IMR-90 (cell line): Measurements from ENCODE around the gene NOTO. TPM values are rescaled to one million over a fixed set of nuclear protein-coding genes. Genes with fewer than 3 reads are reported as not detected.

ENCODE experiments used
- ATAC-seq: fragments of 200-7000 bp; cut with Tn5 transposase; 2 replicates; pipeline ENCODE4 v1.9.1; 2020; ENCODE audit warnings: low read depth, mild to moderate bottlenecking, moderate library complexity
- BruUV-seq: library from RNA; stranded (reverse); fragments of 400-500 nt; replicated peaks from 2 replicates; lab custom pipeline; 2021; lab: Mats Ljungman, UMichigan
- CTCF ChIA-PET: fragments of 300-600 bp; formaldehyde crosslinking; extraction: SDS; loops from one replicate; lab custom pipeline; 2021; ENCODE audit warnings: antibody characterized with exemption; lab: Yijun Ruan, JAX
- POLR2A ChIA-PET: fragments of 300-600 bp; sonication (Branson Sonifier 250); formaldehyde crosslinking; loops from one replicate; lab custom pipeline; 2022; ENCODE audit warnings: antibody characterized with exemption; ENCODE audit not compliant: unreplicated experiment; lab: Charles Lee
- DNase-seq: peaks from one replicate; pipeline ENCODE4 v3.0.0; 2013
- H2AFZ ChIP-seq: replicated peaks from 2 replicates; pipeline ENCODE3; 2013; ENCODE audit warnings: low read length, mild to moderate bottlenecking; ENCODE audit not compliant: poor library complexity
- H2AK5ac ChIP-seq: 2 replicates; pipeline ENCODE4 v1.6.1; 2013; ENCODE audit warnings: low read depth, low read length, inconsistent platforms
- H2AK9ac ChIP-seq: replicated peaks from 2 replicates; pipeline ENCODE3; 2013; ENCODE audit warnings: mild to moderate bottlenecking, low read depth, low read length, moderate library complexity; ENCODE audit not compliant: poor library complexity
- H2BK120ac ChIP-seq: 2 replicates; pipeline ENCODE4 v1.6.1; 2013; ENCODE audit warnings: low read depth, low read length, inconsistent platforms
- H2BK15ac ChIP-seq: 3 replicates; pipeline ENCODE4 v1.6.1; 2013; ENCODE audit warnings: low read depth, low read length, inconsistent platforms
- H2BK20ac ChIP-seq: 2 replicates; pipeline ENCODE4 v1.6.1; 2013; ENCODE audit warnings: low read depth, mild to moderate bottlenecking, inconsistent platforms, low read length, moderate library complexity
- H2BK5ac ChIP-seq: 2 replicates; pipeline ENCODE4 v1.6.1; 2013; ENCODE audit warnings: mild to moderate bottlenecking, low read depth, low read length, inconsistent platforms; ENCODE audit not compliant: poor library complexity, severe bottlenecking
- H3K14ac ChIP-seq: replicated peaks from 2 replicates; pipeline ENCODE4 v1.6.1; 2013; ENCODE audit warnings: low read depth, low read length, inconsistent platforms
- H3K18ac ChIP-seq: 2 replicates; pipeline ENCODE4 v1.6.1; 2013; ENCODE audit warnings: low read depth, low read length, control low read depth
- H3K23ac ChIP-seq: 2 replicates; pipeline ENCODE4 v1.6.1; 2013; ENCODE audit warnings: low read depth, low read length, inconsistent platforms
- H3K27ac ChIP-seq: 2 replicates; pipeline ENCODE4 v1.5.1; 2013; ENCODE audit warnings: mild to moderate bottlenecking, control low read depth, low read length; ENCODE audit not compliant: insufficient read depth
- H3K27me3 ChIP-seq: 2 replicates; pipeline ENCODE4 v1.6.1; 2013; ENCODE audit warnings: low read length; ENCODE audit not compliant: control insufficient read depth, insufficient read depth
- H3K36me3 ChIP-seq: 2 replicates; pipeline ENCODE4 v1.6.1; 2013; ENCODE audit warnings: low read length, mixed read lengths; ENCODE audit not compliant: control insufficient read depth, insufficient read depth
- H3K4ac ChIP-seq: 2 replicates; pipeline ENCODE4 v1.6.1; 2013; ENCODE audit warnings: low read depth, low read length, inconsistent platforms
- H3K4me1 ChIP-seq: 2 replicates; pipeline ENCODE4 v1.6.1; 2013; ENCODE audit warnings: low read length, mixed read lengths; ENCODE audit not compliant: control insufficient read depth, insufficient read depth
- H3K4me2 ChIP-seq: 2 replicates; pipeline ENCODE4 v1.6.1; 2013; ENCODE audit warnings: low read depth, mild to moderate bottlenecking, control low read depth, low read length, moderate library complexity
- H3K4me3 ChIP-seq: 2 replicates; pipeline ENCODE4 v1.5.1; 2013; ENCODE audit warnings: low read depth, mild to moderate bottlenecking, control low read depth, low read length, moderate library complexity; ENCODE audit not compliant: insufficient read depth
- H3K56ac ChIP-seq: 2 replicates; pipeline ENCODE4 v1.6.1; 2013; ENCODE audit warnings: low read length, inconsistent platforms; ENCODE audit not compliant: insufficient read depth; ENCODE audit errors: extremely low read depth
- H3K79me1 ChIP-seq, 2 experiments: 2 replicates each; pipeline ENCODE4 v1.6.1; 2013; ENCODE audit warnings: low read length in 2 of 2, inconsistent platforms in 1 of 2, low read depth in 1 of 2
- H3K9ac ChIP-seq: 2 replicates; pipeline ENCODE4 v1.6.1; 2013; ENCODE audit warnings: low read depth, low read length, control low read depth
- H3K9me1 ChIP-seq: 2 replicates; pipeline ENCODE4 v1.6.1; 2013; ENCODE audit warnings: low read length, inconsistent platforms; ENCODE audit not compliant: insufficient read depth
- H3K9me3 ChIP-seq: 2 replicates; pipeline ENCODE4 v1.6.1; 2013; ENCODE audit warnings: low read length; ENCODE audit not compliant: control insufficient read depth, insufficient read depth
- H4K20me1 ChIP-seq: 2 replicates; pipeline ENCODE4 v1.6.1; 2013; ENCODE audit warnings: low read length, inconsistent platforms; ENCODE audit not compliant: insufficient read depth
- H4K5ac ChIP-seq: 2 replicates; pipeline ENCODE4 v1.6.1; 2013; ENCODE audit warnings: mild to moderate bottlenecking, low read depth, low read length, control low read depth
- H4K8ac ChIP-seq, 2 experiments: 2 replicates each; pipeline ENCODE4 v1.6.1; 2013; ENCODE audit warnings: low read depth in 2 of 2, low read length in 2 of 2, control low read depth in 1 of 2, inconsistent platforms in 1 of 2
- H4K91ac ChIP-seq: 2 replicates; pipeline ENCODE4 v1.6.1; 2013; ENCODE audit warnings: low read depth, low read length, inconsistent platforms; ENCODE audit not compliant: insufficient read depth
- FOS ChIP-seq: fragments of 150-350 bp; IDR thresholded peaks from 2 replicates; pipeline ENCODE4 v1.6.1; 2016; ENCODE audit warnings: low read depth, low read length
- MAZ ChIP-seq: IDR thresholded peaks from 2 replicates; pipeline ENCODE4 v1.6.1; 2012; ENCODE audit warnings: low read depth, mild to moderate bottlenecking, low read length, improper control_type of control experiment, moderate library complexity, borderline replicate concordance
- RAD21 ChIP-seq: IDR thresholded peaks from 2 replicates; pipeline ENCODE4 v1.6.1; 2012; ENCODE audit warnings: low read length, improper control_type of control experiment
- RCOR1 ChIP-seq: IDR thresholded peaks from 2 replicates; pipeline ENCODE4 v1.6.1; 2012; ENCODE audit warnings: mild to moderate bottlenecking, low read length, improper control_type of control experiment; ENCODE audit not compliant: insufficient replicate concordance
- SMC3 ChIP-seq: fragments of 150-350 bp; IDR thresholded peaks from 2 replicates; pipeline ENCODE4 v1.6.1; 2016; ENCODE audit warnings: low read depth, mild to moderate bottlenecking, antibody characterized with exemption, low read length, moderate library complexity
- USF2 ChIP-seq: fragments of 150-350 bp; IDR thresholded peaks from 2 replicates; pipeline ENCODE4 v1.6.1; 2017; ENCODE audit warnings: mild to moderate bottlenecking, antibody characterized with exemption, low read length, low read depth
- WGBS, 2 experiments: methylation state at CpG; one replicate each; pipeline versions ENCODE4 v1.1.5 to v1.1.7; 2013; ENCODE audit warnings: missing lambda C conversion rate in 2 of 2; ENCODE audit not compliant: insufficient read length in 1 of 2; ENCODE audit errors: extremely low coverage in 2 of 2; 5-methylcytosine and 5-hydroxymethylcytosine counted together
- dilution Hi-C: fragments of 300-500 bp; cut with HindIII; formaldehyde crosslinking; loops from one replicate; pipeline ENCODE4 v1.14.3; 2018; ENCODE audit warnings: low sequenced_read_pairs; ENCODE audit not compliant: unreplicated experiment
- in situ Hi-C: fragments of 300-500 bp; cut with MboI; formaldehyde crosslinking; loops from 3 replicates; pipeline ENCODE4 v1.14.3; 2019; ENCODE audit warnings: low sequenced_read_pairs, inconsistent platforms, mixed read lengths
- intact Hi-C: fragments of 100-400 bp; cut with micrococcal nuclease; formaldehyde crosslinking; loops from 2 replicates; pipeline ENCODE4 v1.10.0; 2022
- polyA plus RNA-seq, 3 experiments: library from polyadenylated mRNA; depleted of rRNA; stranded (reverse); fragments of >200 nt; gene quantifications; 2 replicates each; pipeline ENCODE4 v1.2.3, GENCODE V29; 2012; ENCODE audit warnings: low replicate concordance in 1 of 3
- total RNA-seq: library from RNA; depleted of rRNA; stranded (reverse); fragments of >200 nt; gene quantifications from 2 replicates; pipeline ENCODE4 v1.2.3, GENCODE V29; 2012
- TF ChIP-seq, protein P1 (sequence below): fragments of 150-350 bp; IDR thresholded peaks from 2 replicates; pipeline ENCODE4 v1.6.1; 2016; ENCODE audit warnings: low read depth, mild to moderate bottlenecking, low read length, moderate library complexity, borderline replicate concordance

The NOTO gene
- total and polyA plus RNA-seq, 2 of the 4 experiments (the other 2 are of a cell fraction) = not detected

- no peak overlapping the region for H3K4me3 ChIP-seq
- H3K56ac ChIP-seq = no peak overlapping the region
- dilution Hi-C loops = no loop called here
- H3K27ac ChIP-seq = no peak overlapping the region
- ChIA-PET POLR2A (no interaction called here), CTCF (no interaction called here)
- no peak overlapping the region for H2AK9ac ChIP-seq
- no peak overlapping the region for H4K8ac ChIP-seq
- no TSS peak for BruUV-seq
- no peak overlapping the region for H2BK15ac ChIP-seq
- H3K36me3 ChIP-seq = no peaks in the 10 kb centered on the region
- H2BK5ac ChIP-seq = no peak overlapping the region
- no peak overlapping the region for H4K91ac ChIP-seq
- H4K20me1 ChIP-seq = no peaks in the 10 kb centered on the region
- no peak overlapping the region for H2BK120ac ChIP-seq
- no peak overlapping the region for H4K5ac ChIP-seq
- H3K23ac ChIP-seq = no peak overlapping the region
- in situ Hi-C loops = no loop called here
- no peak overlapping the region for H3K9ac ChIP-seq
- H3K14ac ChIP-seq = no peak overlapping the region
- ATAC-seq (no peak), DNase-seq (no peak)
- no peak for TF ChIP-seq RCOR1
- no peak for TF ChIP-seq FOS
- TF ChIP-seq USF2 = no peak
- TF ChIP-seq MAZ = no peak
- TF ChIP-seq SMC3 = no peak
- no peak for TF ChIP-seq RAD21
- TF ChIP-seq, protein P1, sequence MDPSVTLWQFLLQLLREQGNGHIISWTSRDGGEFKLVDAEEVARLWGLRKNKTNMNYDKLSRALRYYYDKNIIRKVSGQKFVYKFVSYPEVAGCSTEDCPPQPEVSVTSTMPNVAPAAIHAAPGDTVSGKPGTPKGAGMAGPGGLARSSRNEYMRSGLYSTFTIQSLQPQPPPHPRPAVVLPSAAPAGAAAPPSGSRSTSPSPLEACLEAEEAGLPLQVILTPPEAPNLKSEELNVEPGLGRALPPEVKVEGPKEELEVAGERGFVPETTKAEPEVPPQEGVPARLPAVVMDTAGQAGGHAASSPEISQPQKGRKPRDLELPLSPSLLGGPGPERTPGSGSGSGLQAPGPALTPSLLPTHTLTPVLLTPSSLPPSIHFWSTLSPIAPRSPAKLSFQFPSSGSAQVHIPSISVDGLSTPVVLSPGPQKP = no peak
- H2BK20ac ChIP-seq = no peak overlapping the region
- H3K27me3 ChIP-seq = peaks cover 60% of the 10 kb centered on the region
- no peak overlapping the region for H2AFZ ChIP-seq
- no peaks in the 10 kb centered on the region for H3K4me1 ChIP-seq
- H2AK5ac ChIP-seq = no peak overlapping the region
- intact Hi-C loops = no loop called here
- H3K4ac ChIP-seq = no peak overlapping the region
- H3K4me2 ChIP-seq = no peak overlapping the region
- peaks cover 4% of the 10 kb centered on the region for H3K9me3 ChIP-seq
- no peaks in the 10 kb centered on the region for H3K79me1 ChIP-seq
- no peaks in the 10 kb centered on the region for H3K9me1 ChIP-seq
- no peak overlapping the region for H3K18ac ChIP-seq
- no CpG with 5 or more reads among the region's 2 CpGs for WGBS, 2 experiments
These were observed 16.4 kb upstream of the NOTO start for GRCh38 chr2:73185965-73186364.
